HG03060 (cell line): ENCODE measurements around the gene FAM83E.
A peak's percentile ranks its signal among the peaks of the same experiment; 100 is the strongest.

ENCODE experiments used
- ATAC-seq: cut with Tn5 transposase; IDR thresholded peaks from one replicate; pipeline ENCODE4 v1.9.1; 2021; ENCODE audit warnings: low read depth, moderate number of reproducible peaks; ENCODE audit not compliant: unreplicated experiment

The FAM83E gene

GRCh38 chr19:48629599-48630295, 14.9 kb upstream of the FAM83E start:
- no peak for ATAC-seq

- ATAC-seq: no peak
Observed at GRCh38 chr19:48629297-48629598, 14.4 kb upstream of the FAM83E start.

GRCh38 chr19:48628486-48629296, 13.8 kb upstream of the FAM83E start:
- ATAC-seq: no peak

GRCh38 chr19:48627865-48628314, 13.0 kb upstream of the FAM83E start:
- no peak for ATAC-seq

- ATAC-seq: no peak
Observed at GRCh38 chr19:48627201-48627864, 12.5 kb upstream of the FAM83E start.

- ATAC-seq: no peak
Observed at GRCh38 chr19:48625891-48626327, 11.0 kb upstream of the FAM83E start.

GRCh38 chr19:48624791-48625723, 10.2 kb upstream of the FAM83E start:
- no peak for ATAC-seq

GRCh38 chr19:48624067-48624594, 9.3 kb upstream of the FAM83E start:
- ATAC-seq: no peak

- ATAC-seq: no peak
Observed at GRCh38 chr19:48623556-48624066, 8.7 kb upstream of the FAM83E start.

- no peak for ATAC-seq
Observed at GRCh38 chr19:48619692-48620585, 5.1 kb upstream of the FAM83E start.

- peak; percentile 83 for ATAC-seq
Observed at GRCh38 chr19:48618916-48619691, 4.2 kb upstream of the FAM83E start, which contains the start of the genes RPL18 and SPHK2. TSS of gene RPL18 (minus strand) at chr19:48619178. CDS start at chr19:48619143, 35 bp downstream. TSS of gene SPHK2 (plus strand) at chr19:48619506. CDS start at chr19:48620515, 1,009 bp downstream.

- no peak for ATAC-seq
Observed at GRCh38 chr19:48618278-48618915, 3.5 kb upstream of the FAM83E start.

- no peak for ATAC-seq
Observed at GRCh38 chr19:48617146-48617937, 2.5 kb upstream of the FAM83E start.

- no peak for ATAC-seq
Observed at GRCh38 chr19:48616491-48617056, 1.7 kb upstream of the FAM83E start.

GRCh38 chr19:48616041-48616436, 1.2 kb upstream of the FAM83E start:
- no peak for ATAC-seq
